Measurements from ENCODE around the gene DIP2C. TPM values are rescaled to one million over a fixed set of nuclear protein-coding genes. Genes with fewer than 3 reads are reported as not detected.

DIP2C gene
- total and polyA plus RNA-seq, 8 donors: 2.4 to 40.1 (median 21.0) TPM

DNA sequence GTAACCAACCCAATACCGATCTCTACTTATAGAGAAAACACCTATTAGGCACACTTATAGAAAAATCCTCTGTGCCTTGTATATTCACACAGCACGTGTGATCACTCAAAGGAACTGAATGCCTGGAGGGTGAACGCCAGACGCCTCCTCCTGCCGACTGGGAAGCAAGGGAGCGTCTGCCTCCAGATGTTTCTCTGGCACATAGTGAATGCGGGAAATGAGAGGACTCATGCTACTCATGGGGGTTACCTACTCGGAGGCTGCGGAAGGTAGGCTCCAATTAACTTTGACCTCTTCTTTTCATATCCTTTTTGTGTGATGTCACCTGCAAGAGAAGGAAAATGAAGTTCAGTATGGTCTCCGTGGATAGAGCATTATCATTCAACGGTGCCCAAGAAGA lies 203.3 kb downstream of the DIP2C start:
- H3K27me3 ChIP-seq: no peaks in the 10 kb centered on the region
- 53 to 71% (median 69%) methylated on average over 11 of the region's 11 CpGs for WGBS, 5 donors
- no peaks in the 10 kb centered on the region for H3K9me3 ChIP-seq
- H3K36me3 ChIP-seq: peaks cover 0 to 22% (median 11%) of the 10 kb centered on the region in 4 donors
- intact Hi-C loops (cut with DNase I; ENCODE audit: low total_unique reads): no loop called here
- H3K4me1 ChIP-seq: peaks cover 4 to 52% (median 20%) of the 10 kb centered on the region in 4 donors
- peak overlapping the region in 3 of 5 donors; percentile 81 to 88 (median 82) for H3K27ac ChIP-seq
- no peak for TF ChIP-seq EP300 (IDR thresholded peaks at IDR 0.05)
- TF ChIP-seq, protein P1, sequence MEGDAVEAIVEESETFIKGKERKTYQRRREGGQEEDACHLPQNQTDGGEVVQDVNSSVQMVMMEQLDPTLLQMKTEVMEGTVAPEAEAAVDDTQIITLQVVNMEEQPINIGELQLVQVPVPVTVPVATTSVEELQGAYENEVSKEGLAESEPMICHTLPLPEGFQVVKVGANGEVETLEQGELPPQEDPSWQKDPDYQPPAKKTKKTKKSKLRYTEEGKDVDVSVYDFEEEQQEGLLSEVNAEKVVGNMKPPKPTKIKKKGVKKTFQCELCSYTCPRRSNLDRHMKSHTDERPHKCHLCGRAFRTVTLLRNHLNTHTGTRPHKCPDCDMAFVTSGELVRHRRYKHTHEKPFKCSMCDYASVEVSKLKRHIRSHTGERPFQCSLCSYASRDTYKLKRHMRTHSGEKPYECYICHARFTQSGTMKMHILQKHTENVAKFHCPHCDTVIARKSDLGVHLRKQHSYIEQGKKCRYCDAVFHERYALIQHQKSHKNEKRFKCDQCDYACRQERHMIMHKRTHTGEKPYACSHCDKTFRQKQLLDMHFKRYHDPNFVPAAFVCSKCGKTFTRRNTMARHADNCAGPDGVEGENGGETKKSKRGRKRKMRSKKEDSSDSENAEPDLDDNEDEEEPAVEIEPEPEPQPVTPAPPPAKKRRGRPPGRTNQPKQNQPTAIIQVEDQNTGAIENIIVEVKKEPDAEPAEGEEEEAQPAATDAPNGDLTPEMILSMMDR (IDR thresholded peaks at IDR 0.05): no peak
- no peak for TF ChIP-seq POLR2AphosphoS5 (IDR thresholded peaks at IDR 0.05)
- TF ChIP-seq POLR2A (IDR thresholded peaks at IDR 0.05): no peak
- peak; percentile 15 to 64 for DNase-seq
- no peak overlapping the region for H3K4me3 ChIP-seq

DNA sequence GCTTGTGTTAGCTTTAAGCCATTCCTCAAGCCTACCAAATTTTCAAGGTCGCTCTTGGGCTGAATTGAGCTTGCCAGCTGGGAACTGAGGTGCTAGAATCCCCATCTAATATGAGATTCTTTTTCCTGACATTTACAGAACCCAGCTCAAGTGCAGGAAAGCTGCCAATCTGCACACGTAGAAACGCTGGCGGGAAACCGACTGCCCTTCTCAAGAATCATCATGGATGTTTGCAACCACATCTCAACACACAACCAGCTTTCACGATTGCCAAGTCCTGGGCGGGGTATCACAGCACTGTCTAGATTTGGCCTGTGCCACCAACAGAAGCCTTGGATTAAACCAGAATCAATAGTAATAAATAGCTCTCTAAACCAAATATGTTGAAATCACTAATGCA lies 203.7 kb downstream of the DIP2C start:
- intact Hi-C loops (cut with DNase I; ENCODE audit: low total_unique reads): no loop called here
- Histone ChIP-seq H3K27me3 (no peaks in the 10 kb centered on the region), H3K9me3 (no peaks in the 10 kb centered on the region), H3K4me1 (peaks cover 6 to 54% (median 21%) of the 10 kb centered on the region in 4 donors), H3K27ac (peak overlapping the region in 4 of 5 donors; percentile 78 to 88 (median 82)), H3K36me3 (peaks cover 0 to 22% (median 11%) of the 10 kb centered on the region in 4 donors), H3K4me3 (peak overlapping the region in 2 of 4 donors; percentile 32 to 35)
- DNase-seq: peak; percentile 23 to 38
- 39 to 69% (median 50%) methylated on average over 7 of the region's 7 CpGs for WGBS, 5 donors
- TF ChIP-seq EP300 (IDR thresholded peaks at IDR 0.05) (no peak), POLR2A (IDR thresholded peaks at IDR 0.05) (no peak), POLR2AphosphoS5 (IDR thresholded peaks at IDR 0.05) (peak in 1 of 3 donors; percentile 6)
- TF ChIP-seq, protein P1 (IDR thresholded peaks at IDR 0.05): no peak

DNA sequence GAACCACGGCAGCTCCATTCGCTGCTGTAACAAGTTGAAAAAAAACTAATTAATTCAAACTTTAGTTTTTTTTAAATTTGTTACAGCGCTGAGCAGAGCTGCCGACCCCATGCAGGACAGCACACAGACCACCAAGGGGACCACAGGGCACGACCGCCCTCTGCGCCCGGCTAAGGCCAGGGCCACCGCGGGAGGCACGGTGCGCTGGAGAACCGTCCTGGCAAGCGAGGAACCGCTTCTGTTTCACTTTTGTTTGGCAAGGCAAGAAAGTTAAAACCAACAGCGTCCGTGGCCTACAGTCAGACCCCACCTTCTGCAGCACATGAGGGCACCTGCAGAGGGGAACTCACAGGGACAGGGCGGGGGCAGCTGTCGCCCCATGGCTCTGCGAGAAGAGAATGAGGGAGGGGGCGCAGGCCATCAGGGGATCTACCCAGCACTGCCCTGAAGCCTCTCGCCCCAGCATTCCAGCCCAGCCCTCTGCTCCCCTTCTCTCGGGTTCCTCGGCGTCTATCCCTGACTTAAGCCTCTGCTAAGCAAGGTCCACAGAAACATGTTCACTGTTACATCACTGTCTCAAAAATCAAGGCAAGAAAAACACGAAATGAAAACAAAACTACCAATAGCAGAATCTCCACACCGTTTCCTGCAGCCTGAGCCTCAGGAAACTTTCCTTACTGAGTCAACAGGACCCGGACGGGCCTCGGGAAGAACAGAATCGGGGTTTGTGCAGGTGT lies 204.4 kb downstream of the DIP2C start:
- DNase-seq: peak; percentile 29 to 41
- H3K4me3 ChIP-seq: peak overlapping the region; percentile 32 to 47 (median 38)
- peak overlapping the region; percentile 77 to 88 (median 81) for H3K27ac ChIP-seq
- WGBS, 5 donors: 33 to 55% (median 53%) methylated on average over 31 of the region's 31 CpGs
- H3K9me3 ChIP-seq: no peaks in the 10 kb centered on the region
- intact Hi-C loops (cut with DNase I; ENCODE audit: low total_unique reads): no loop called here
- H3K27me3 ChIP-seq: no peaks in the 10 kb centered on the region
- TF ChIP-seq POLR2A (IDR thresholded peaks at IDR 0.05): no peak
- peak in 1 of 3 donors; percentile 29 for TF ChIP-seq POLR2AphosphoS5 (IDR thresholded peaks at IDR 0.05)
- peaks cover 7 to 56% (median 22%) of the 10 kb centered on the region in 4 donors for H3K4me1 ChIP-seq
- peaks cover 0 to 22% (median 11%) of the 10 kb centered on the region in 4 donors for H3K36me3 ChIP-seq

DNA sequence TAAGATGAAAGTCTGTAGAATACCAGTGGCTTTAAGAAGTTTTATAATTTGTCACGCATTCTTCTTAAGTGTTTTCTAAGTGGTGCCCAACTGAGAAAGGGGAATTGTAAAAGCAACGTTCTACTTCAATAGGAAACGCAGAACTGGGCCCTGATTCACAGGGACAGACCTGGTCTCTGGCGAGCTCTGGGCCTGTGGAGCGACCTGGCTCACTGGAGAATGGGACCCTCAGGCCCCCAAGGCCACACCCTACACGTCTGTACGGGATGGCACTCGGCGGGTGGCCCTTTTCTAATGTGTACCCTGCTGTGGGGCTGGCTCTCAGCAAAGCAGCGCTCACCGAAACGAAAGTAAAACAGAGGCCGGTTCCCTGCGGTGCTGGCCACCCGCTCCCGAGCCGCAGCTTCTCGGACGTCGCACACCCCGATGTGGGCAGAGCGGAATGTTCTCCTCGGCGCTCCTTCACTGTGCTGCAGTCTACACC lies 205.0 kb downstream of the DIP2C start:
- H3K27ac ChIP-seq: peak overlapping the region; percentile 77 to 88 (median 81)
- peaks cover 0 to 22% (median 11%) of the 10 kb centered on the region in 4 donors for H3K36me3 ChIP-seq
- WGBS, 5 donors: 44 to 69% (median 55%) methylated on average over 24 of the region's 24 CpGs
- peaks cover 7 to 56% (median 22%) of the 10 kb centered on the region in 4 donors for H3K4me1 ChIP-seq
- peak overlapping the region; percentile 32 to 47 (median 38) for H3K4me3 ChIP-seq
- no peaks in the 10 kb centered on the region for H3K9me3 ChIP-seq
- peak; percentile 42 to 65 for DNase-seq
- no peaks in the 10 kb centered on the region for H3K27me3 ChIP-seq
- TF ChIP-seq, protein P1 (IDR thresholded peaks at IDR 0.05): no peak
- no peak for TF ChIP-seq POLR2A (IDR thresholded peaks at IDR 0.05)
- TF ChIP-seq EP300 (IDR thresholded peaks at IDR 0.05): no peak
- intact Hi-C loops (cut with DNase I; ENCODE audit: low total_unique reads): no loop called here

Data from stomach (tissue), 9 donors.